HEK293 (cell line): Measurements from ENCODE around the gene PCDHGC5.

Experiments used
- CTCF ChIA-PET: fragments of 350-600 bp; formaldehyde crosslinking; extraction: SDS; loops from one replicate; lab custom pipeline; 2021; ENCODE audit warnings: antibody characterized with exemption; lab: Yijun Ruan, JAX
- POLR2A ChIA-PET: fragments of 300-600 bp; formaldehyde crosslinking; extraction: SDS; loops from one replicate; lab custom pipeline; 2020; ENCODE audit warnings: antibody characterized with exemption, inconsistent platforms; lab: Yijun Ruan, JAX
- H3K27ac ChIP-seq: fragments of 200-500 bp; sonication (Bioruptor generic); 2 replicates; pipeline ENCODE4 v1.5.1; 2014; ENCODE audit warnings: low read depth, low read length, control low read depth, inconsistent platforms; ENCODE audit errors: extremely low read depth
- H3K36me3 ChIP-seq, 2 experiments: fragments of 200-500 bp in 1 of 2; sonication (Bioruptor generic) in 1 of 2; 1 replicate in 1 of 2; 2 replicates in 1 of 2; pipeline ENCODE4 v1.5.1; 2014 to 2017; ENCODE audit warnings: inconsistent platforms in 2 of 2, low read length in 2 of 2; ENCODE audit not compliant: control insufficient read depth in 2 of 2, insufficient read depth in 1 of 2
- H3K4me1 ChIP-seq: fragments of 200-500 bp; sonication (Bioruptor generic); 2 replicates; pipeline ENCODE4 v1.5.1; 2014; ENCODE audit warnings: mild to moderate bottlenecking, low read length, inconsistent platforms; ENCODE audit not compliant: control insufficient read depth, insufficient read depth
- H3K4me3 ChIP-seq: 2 replicates; pipeline ENCODE4 v1.5.1; 2011; ENCODE audit warnings: low read depth, mild to moderate bottlenecking, control low read depth, low read length, moderate library complexity
- H3K9me3 ChIP-seq: fragments of 200-500 bp; sonication (Bioruptor generic); 2 replicates; pipeline ENCODE4 v1.5.1; 2014; ENCODE audit warnings: low read depth, low read length, inconsistent platforms; ENCODE audit not compliant: control insufficient read depth, insufficient read depth
- FEZF1 ChIP-seq: fragments of 450-650 bp; formaldehyde crosslinking; IDR thresholded peaks from 2 replicates; pipeline ENCODE4 v1.5.1; 2016; ENCODE audit warnings: missing biosample characterization, missing genetic modification characterization
- GFI1B ChIP-seq: fragments of 450-650 bp; formaldehyde crosslinking; IDR thresholded peaks from 2 replicates; pipeline ENCODE4 v1.5.1; 2016; ENCODE audit warnings: missing biosample characterization, missing genetic modification characterization
- OVOL3 ChIP-seq: fragments of 450-650 bp; formaldehyde crosslinking; IDR thresholded peaks from 2 replicates; pipeline ENCODE4 v1.5.1; 2016; ENCODE audit warnings: missing biosample characterization, missing genetic modification characterization
- SP3 ChIP-seq: fragments of 450-650 bp; formaldehyde crosslinking; IDR thresholded peaks from 2 replicates; pipeline ENCODE4 v1.5.1; 2016; ENCODE audit warnings: missing biosample characterization, missing genetic modification characterization
- TCF7L2 ChIP-seq: IDR thresholded peaks from 2 replicates; pipeline ENCODE4 v1.6.1; 2011; ENCODE audit warnings: low read depth, mild to moderate bottlenecking, inconsistent platforms, low read length, moderate library complexity, borderline replicate concordance
- TRIM28 ChIP-seq: IDR thresholded peaks from 2 replicates; pipeline ENCODE4 v1.6.1; 2011; ENCODE audit warnings: low read length, control low read depth, borderline replicate concordance
- ZBTB48 ChIP-seq: fragments of 450-650 bp; formaldehyde crosslinking; IDR thresholded peaks from 2 replicates; pipeline ENCODE4 v1.5.1; 2016; ENCODE audit warnings: missing biosample characterization, missing genetic modification characterization
- ZNF16 ChIP-seq: fragments of 450-650 bp; formaldehyde crosslinking; IDR thresholded peaks from 2 replicates; pipeline ENCODE4 v1.5.1; 2016; ENCODE audit warnings: low read depth, missing biosample characterization, missing genetic modification characterization
- ZNF2 ChIP-seq: fragments of 450-650 bp; formaldehyde crosslinking; IDR thresholded peaks from 2 replicates; pipeline ENCODE4 v1.5.1; 2016; ENCODE audit warnings: missing biosample characterization, missing genetic modification characterization
- ZNF274 ChIP-seq, 2 experiments: fragments of 200-500 bp in 1 of 2; fragments of 450-650 bp in 1 of 2; sonication (Bioruptor generic) in 1 of 2; formaldehyde crosslinking in 1 of 2; IDR thresholded peaks; 2 replicates each; pipeline versions ENCODE4 v1.5.1 to v1.6.1; 2014 to 2016; ENCODE audit warnings: borderline replicate concordance in 1 of 2, inconsistent platforms in 1 of 2, low read length in 1 of 2, missing biosample characterization in 1 of 2, missing genetic modification characterization in 1 of 2
- ZNF350 ChIP-seq: fragments of 450-650 bp; formaldehyde crosslinking; IDR thresholded peaks from 2 replicates; pipeline ENCODE4 v1.5.0; 2017; ENCODE audit warnings: missing biosample characterization, mild to moderate bottlenecking, missing genetic modification characterization
- ZNF404 ChIP-seq: fragments of 450-650 bp; formaldehyde crosslinking; IDR thresholded peaks from 2 replicates; pipeline ENCODE4 v1.5.1; 2017; ENCODE audit warnings: missing biosample characterization, missing genetic modification characterization
- ZNF555 ChIP-seq: fragments of 450-650 bp; formaldehyde crosslinking; conservative IDR thresholded peaks from 2 replicates; pipeline ENCODE4 v1.5.1; 2017; ENCODE audit warnings: missing biosample characterization, mild to moderate bottlenecking, missing genetic modification characterization, inconsistent platforms
- ZNF626 ChIP-seq: fragments of 450-650 bp; sonication (Bioruptor Pico); formaldehyde crosslinking; IDR thresholded peaks from 2 replicates; pipeline ENCODE4 v1.5.1; 2018; ENCODE audit warnings: missing biosample characterization, missing genetic modification characterization, inconsistent platforms
- ZNF791 ChIP-seq: fragments of 450-650 bp; formaldehyde crosslinking; IDR thresholded peaks from 2 replicates; pipeline ENCODE4 v1.5.1; 2016; ENCODE audit warnings: missing biosample characterization, missing genetic modification characterization
- TF ChIP-seq, protein P1 (sequence below): fragments of 450-650 bp; formaldehyde crosslinking; IDR thresholded peaks from 2 replicates; pipeline ENCODE4 v1.5.1; 2016; ENCODE audit warnings: missing biosample characterization, missing genetic modification characterization
- TF ChIP-seq, protein P2 (sequence below): fragments of 450-650 bp; formaldehyde crosslinking; IDR thresholded peaks from 2 replicates; pipeline ENCODE4 v1.5.1; 2017; ENCODE audit warnings: missing biosample characterization, missing genetic modification characterization
- TF ChIP-seq, protein P3 (sequence below): fragments of 450-650 bp; formaldehyde crosslinking; IDR thresholded peaks from 2 replicates; pipeline ENCODE4 v1.5.1; 2017; ENCODE audit warnings: missing biosample characterization, missing genetic modification characterization
- TF ChIP-seq, protein P4 (sequence below): fragments of 450-650 bp; formaldehyde crosslinking; IDR thresholded peaks from 2 replicates; pipeline ENCODE4 v1.5.1; 2016; ENCODE audit warnings: missing biosample characterization, missing genetic modification characterization
- TF ChIP-seq, protein P5 (sequence below): fragments of 450-650 bp; formaldehyde crosslinking; IDR thresholded peaks from 2 replicates; pipeline ENCODE4 v1.5.1; 2016; ENCODE audit warnings: missing biosample characterization, missing genetic modification characterization, low read depth
- TF ChIP-seq, protein P6 (sequence below): sonication (generic); formaldehyde crosslinking; IDR thresholded peaks from 2 replicates; pipeline ENCODE4 v1.8.1; 2022; ENCODE audit warnings: mild to moderate bottlenecking, moderate library complexity, missing genetic modification reagents

PCDHGC5 gene

DNA sequence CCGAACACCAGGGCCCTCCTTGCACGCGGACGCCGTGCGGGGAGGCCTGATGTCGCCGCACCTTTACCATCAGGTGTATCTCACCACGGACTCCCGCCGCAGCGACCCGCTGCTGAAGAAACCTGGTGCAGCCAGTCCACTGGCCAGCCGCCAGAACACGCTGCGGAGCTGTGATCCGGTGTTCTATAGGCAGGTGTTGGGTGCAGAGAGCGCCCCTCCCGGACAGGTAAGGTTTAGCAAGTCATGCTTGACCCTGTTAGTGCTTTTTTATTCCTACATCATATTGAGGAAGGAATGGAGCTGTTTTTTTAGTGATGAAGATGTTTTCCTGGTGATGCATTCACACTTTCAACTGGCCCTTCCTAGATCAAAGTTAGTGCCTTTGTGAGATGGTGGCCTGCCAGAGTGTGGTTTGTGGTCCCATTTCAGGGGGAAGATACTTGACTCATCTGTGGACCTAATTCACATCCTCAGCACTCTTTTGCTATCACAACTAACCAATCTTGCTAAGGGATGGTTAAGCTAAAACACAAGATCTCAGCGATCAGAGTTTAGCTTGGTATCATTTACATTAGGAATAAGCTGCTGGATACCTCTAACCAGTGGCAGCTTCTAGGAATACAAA is 10.4 kb upstream of the PCDHGC5 start (continued):
- no peak for TF ChIP-seq OVOL3 (tag by site-specific recombination)
- TF ChIP-seq, protein P1, sequence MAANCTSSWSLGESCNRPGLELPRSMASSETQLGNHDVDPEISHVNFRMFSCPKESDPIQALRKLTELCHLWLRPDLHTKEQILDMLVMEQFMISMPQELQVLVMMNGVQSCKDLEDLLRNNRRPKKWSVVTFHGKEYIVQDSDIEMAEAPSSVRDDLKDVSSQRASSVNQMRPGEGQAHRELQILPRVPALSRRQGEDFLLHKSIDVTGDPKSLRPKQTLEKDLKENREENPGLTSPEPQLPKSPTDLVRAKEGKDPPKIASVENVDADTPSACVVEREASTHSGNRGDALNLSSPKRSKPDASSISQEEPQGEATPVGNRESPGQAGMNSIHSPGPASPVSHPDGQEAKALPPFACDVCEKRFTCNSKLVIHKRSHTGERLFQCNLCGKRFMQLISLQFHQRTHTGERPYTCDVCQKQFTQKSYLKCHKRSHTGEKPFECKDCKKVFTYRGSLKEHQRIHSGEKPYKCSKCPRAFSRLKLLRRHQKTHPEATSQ (tag by site-specific recombination) = no peak
- TF ChIP-seq ZNF626 = no peak

DNA sequence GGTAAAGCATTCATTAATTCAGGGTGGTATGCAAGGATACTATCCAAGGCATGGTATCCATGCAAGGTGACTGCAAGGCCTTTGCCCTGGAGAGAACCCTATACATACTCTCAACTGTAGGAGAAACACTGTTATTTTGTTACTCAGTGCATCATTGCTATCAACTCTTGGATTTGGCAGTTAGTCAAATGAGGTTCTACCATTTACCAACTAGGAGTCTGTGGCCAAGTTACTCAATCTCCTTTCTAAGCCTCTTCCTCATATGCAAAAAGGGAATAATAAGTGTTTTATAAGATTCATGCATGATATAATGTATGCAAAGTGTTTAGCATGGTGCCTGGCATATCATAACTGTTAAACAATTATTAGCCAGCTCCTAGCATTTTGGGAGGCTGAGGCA is 9.1 kb upstream of the PCDHGC5 start:
- Histone ChIP-seq H3K9me3 (no peaks in the 10 kb centered on the region), H3K4me1 (peaks cover 14% of the 10 kb centered on the region), H3K36me3 (no peaks in the 10 kb centered on the region), H3K27ac (no peak overlapping the region), H3K4me3 (no peak overlapping the region)
- CTCF ChIA-PET = interaction anchor here (0.6 to 0.8 kb wide), 2 partner anchors 59 to 1652 kb away, joined by 4 read pairs; partner anchors contain the start of gene PCDHGA11
- no peak for TF ChIP-seq ZNF791 (tag by site-specific recombination)
- TF ChIP-seq, protein P2, sequence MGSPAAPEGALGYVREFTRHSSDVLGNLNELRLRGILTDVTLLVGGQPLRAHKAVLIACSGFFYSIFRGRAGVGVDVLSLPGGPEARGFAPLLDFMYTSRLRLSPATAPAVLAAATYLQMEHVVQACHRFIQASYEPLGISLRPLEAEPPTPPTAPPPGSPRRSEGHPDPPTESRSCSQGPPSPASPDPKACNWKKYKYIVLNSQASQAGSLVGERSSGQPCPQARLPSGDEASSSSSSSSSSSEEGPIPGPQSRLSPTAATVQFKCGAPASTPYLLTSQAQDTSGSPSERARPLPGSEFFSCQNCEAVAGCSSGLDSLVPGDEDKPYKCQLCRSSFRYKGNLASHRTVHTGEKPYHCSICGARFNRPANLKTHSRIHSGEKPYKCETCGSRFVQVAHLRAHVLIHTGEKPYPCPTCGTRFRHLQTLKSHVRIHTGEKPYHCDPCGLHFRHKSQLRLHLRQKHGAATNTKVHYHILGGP (tag by site-specific recombination) = no peak
- TF ChIP-seq, protein P3, sequence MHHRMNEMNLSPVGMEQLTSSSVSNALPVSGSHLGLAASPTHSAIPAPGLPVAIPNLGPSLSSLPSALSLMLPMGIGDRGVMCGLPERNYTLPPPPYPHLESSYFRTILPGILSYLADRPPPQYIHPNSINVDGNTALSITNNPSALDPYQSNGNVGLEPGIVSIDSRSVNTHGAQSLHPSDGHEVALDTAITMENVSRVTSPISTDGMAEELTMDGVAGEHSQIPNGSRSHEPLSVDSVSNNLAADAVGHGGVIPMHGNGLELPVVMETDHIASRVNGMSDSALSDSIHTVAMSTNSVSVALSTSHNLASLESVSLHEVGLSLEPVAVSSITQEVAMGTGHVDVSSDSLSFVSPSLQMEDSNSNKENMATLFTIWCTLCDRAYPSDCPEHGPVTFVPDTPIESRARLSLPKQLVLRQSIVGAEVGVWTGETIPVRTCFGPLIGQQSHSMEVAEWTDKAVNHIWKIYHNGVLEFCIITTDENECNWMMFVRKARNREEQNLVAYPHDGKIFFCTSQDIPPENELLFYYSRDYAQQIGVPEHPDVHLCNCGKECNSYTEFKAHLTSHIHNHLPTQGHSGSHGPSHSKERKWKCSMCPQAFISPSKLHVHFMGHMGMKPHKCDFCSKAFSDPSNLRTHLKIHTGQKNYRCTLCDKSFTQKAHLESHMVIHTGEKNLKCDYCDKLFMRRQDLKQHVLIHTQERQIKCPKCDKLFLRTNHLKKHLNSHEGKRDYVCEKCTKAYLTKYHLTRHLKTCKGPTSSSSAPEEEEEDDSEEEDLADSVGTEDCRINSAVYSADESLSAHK = no peak
- no peak for TF ChIP-seq ZNF274 (IDR thresholded peaks at IDR 0.05; ENCODE audit: low read length)
- TF ChIP-seq ZNF274 (tag by site-specific recombination; IDR thresholded peaks at IDR 0.05; ENCODE audit: borderline replicate concordance) = no peak
- TF ChIP-seq ZNF404 (tag by site-specific recombination) = no peak
- no peak for TF ChIP-seq ZNF2
- TF ChIP-seq TRIM28 = no peak
- TF ChIP-seq, protein P4, sequence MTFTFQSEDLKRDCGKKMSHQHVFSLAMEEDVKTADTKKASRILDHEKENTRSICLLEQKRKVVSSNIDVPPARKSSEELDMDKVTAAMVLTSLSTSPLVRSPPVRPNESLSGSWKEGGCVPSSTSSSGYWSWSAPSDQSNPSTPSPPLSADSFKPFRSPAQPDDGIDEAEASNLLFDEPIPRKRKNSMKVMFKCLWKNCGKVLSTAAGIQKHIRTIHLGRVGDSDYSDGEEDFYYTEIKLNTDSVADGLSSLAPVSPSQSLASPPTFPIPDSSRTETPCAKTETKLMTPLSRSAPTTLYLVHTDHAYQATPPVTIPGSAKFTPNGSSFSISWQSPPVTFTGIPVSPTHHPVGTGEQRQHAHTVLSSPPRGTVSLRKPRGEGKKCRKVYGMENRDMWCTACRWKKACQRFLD (tag by site-specific recombination) = no peak
- POLR2A ChIA-PET = no interaction called here

DNA sequence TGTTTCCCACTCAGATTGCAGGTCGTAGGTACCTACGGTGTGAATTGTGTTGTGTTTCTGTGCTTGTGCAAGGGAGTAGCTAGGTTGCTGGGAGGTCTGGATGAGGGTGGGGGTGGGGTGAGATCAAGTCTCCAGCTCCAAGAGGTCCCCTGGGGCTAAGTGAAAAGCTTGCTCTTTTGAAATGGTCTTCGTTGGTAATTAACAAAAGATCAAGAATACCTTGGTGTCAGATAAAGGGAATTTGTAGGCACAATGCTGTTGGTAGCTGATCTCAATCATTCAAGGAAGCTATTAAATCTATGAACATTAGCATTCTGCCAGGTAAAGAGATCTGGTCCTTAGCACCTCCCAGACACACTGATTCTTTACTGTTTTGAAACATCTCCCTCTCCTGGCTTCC is 5.0 kb upstream of the PCDHGC5 start:
- CTCF ChIA-PET = interaction anchor here (0.7 to 6.7 kb wide), 11 partner anchors 24 to 135 kb away, joined by 3 to 47 read pairs (median 4); partner anchors contain the start of genes DIAPH1, PCDHGA11, PCDHGA12 and PCDHGB1
- Histone ChIP-seq H3K9me3 (no peaks in the 10 kb centered on the region), H3K4me1 (peaks cover 9% of the 10 kb centered on the region), H3K36me3 (no peaks in the 10 kb centered on the region), H3K27ac (no peak overlapping the region), H3K4me3 (no peak overlapping the region)
- POLR2A ChIA-PET = interaction anchor here (1.2 kb wide), 1 partner anchor 8 kb away, joined by 6 read pairs; no protein-coding TSS in a partner anchor
- TF ChIP-seq TCF7L2 = no peak
- TF ChIP-seq ZNF350 (tag by site-specific recombination) = no peak
- no peak for TF ChIP-seq GFI1B (tag by site-specific recombination)
- TF ChIP-seq, protein P5, sequence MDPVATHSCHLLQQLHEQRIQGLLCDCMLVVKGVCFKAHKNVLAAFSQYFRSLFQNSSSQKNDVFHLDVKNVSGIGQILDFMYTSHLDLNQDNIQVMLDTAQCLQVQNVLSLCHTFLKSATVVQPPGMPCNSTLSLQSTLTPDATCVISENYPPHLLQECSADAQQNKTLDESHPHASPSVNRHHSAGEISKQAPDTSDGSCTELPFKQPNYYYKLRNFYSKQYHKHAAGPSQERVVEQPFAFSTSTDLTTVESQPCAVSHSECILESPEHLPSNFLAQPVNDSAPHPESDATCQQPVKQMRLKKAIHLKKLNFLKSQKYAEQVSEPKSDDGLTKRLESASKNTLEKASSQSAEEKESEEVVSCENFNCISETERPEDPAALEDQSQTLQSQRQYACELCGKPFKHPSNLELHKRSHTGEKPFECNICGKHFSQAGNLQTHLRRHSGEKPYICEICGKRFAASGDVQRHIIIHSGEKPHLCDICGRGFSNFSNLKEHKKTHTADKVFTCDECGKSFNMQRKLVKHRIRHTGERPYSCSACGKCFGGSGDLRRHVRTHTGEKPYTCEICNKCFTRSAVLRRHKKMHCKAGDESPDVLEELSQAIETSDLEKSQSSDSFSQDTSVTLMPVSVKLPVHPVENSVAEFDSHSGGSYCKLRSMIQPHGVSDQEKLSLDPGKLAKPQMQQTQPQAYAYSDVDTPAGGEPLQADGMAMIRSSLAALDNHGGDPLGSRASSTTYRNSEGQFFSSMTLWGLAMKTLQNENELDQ = no peak
- TF ChIP-seq ZNF16 (tag by site-specific recombination) = no peak
- TF ChIP-seq, protein P6, sequence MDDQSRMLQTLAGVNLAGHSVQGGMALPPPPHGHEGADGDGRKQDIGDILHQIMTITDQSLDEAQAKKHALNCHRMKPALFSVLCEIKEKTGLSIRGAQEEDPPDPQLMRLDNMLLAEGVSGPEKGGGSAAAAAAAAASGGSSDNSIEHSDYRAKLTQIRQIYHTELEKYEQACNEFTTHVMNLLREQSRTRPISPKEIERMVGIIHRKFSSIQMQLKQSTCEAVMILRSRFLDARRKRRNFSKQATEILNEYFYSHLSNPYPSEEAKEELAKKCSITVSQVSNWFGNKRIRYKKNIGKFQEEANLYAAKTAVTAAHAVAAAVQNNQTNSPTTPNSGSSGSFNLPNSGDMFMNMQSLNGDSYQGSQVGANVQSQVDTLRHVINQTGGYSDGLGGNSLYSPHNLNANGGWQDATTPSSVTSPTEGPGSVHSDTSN (CRISPR knock-in tag) = no peak
- no peak for TF ChIP-seq SP3 (tag by site-specific recombination)
- no peak for TF ChIP-seq FEZF1 (tag by site-specific recombination)
- TF ChIP-seq ZBTB48 (tag by site-specific recombination) = no peak
- no peak for TF ChIP-seq ZNF555 (tag by site-specific recombination)
